ENCODE measurements around the gene CAMTA1. TPM values are rescaled to one million over a fixed set of nuclear protein-coding genes. Genes with fewer than 3 reads are reported as not detected.

CAMTA1 gene
- total RNA-seq, 1 donor from 2014 or later = 38.1 TPM

- H3K4me1 ChIP-seq (ENCODE audit: control insufficient read depth in 3 of 3, insufficient read depth in 3 of 3, low read length in 3 of 3) = no peaks in the 10 kb centered on the region
- H3K9ac ChIP-seq (ENCODE audit: low read depth in 1 of 3, low read length in 3 of 3) = no peak overlapping the region
- H3K9me3 ChIP-seq (ENCODE audit: control insufficient read depth in 3 of 3, low read length in 3 of 3) = no peaks in the 10 kb centered on the region
- no peaks in the 10 kb centered on the region for H3K36me3 ChIP-seq (ENCODE audit: control insufficient read depth in 3 of 3, insufficient read depth in 3 of 3, low read length in 3 of 3)
- H3K4me3 ChIP-seq (ENCODE audit: low read length in 3 of 3) = no peak overlapping the region
- no peak overlapping the region for H3K27ac ChIP-seq (ENCODE audit: low read depth, low read length)
- H3K27me3 ChIP-seq (ENCODE audit: control insufficient read depth in 3 of 3, insufficient read depth in 3 of 3, low read length in 3 of 3) = peaks cover 0 to 13% (median 3%) of the 10 kb centered on the region in 3 donors
These were observed 820.8 kb downstream of the CAMTA1 start for GRCh38 chr1:7606096-7606495.

DNA sequence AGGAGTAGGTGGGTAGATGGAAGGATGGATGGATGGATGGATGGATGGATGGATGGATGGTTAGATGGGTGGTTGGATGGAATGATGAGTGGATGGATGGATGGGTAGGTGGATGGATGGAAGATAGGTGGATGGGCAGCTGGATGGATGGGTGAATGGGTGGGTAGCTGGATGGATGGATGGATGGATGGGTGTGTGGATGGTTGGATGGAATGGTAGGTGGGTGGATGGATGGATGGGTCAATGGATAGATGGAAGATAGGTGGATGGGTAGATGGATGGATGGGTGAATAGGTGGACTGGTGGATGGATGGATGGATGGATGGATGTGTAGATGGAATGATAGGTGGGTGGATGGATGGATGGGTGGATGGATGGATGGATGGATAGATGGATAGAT is 821.8 kb downstream of the CAMTA1 start:
- Histone ChIP-seq H3K27ac (ENCODE audit: low read depth, low read length) (no peak overlapping the region), H3K9ac (ENCODE audit: low read depth in 1 of 3, low read length in 3 of 3) (no peak overlapping the region), H3K27me3 (ENCODE audit: control insufficient read depth in 3 of 3, insufficient read depth in 3 of 3, low read length in 3 of 3) (peaks cover 0 to 13% (median 3%) of the 10 kb centered on the region in 3 donors), H3K9me3 (ENCODE audit: control insufficient read depth in 3 of 3, low read length in 3 of 3) (no peaks in the 10 kb centered on the region), H3K4me1 (ENCODE audit: control insufficient read depth in 3 of 3, insufficient read depth in 3 of 3, low read length in 3 of 3) (no peaks in the 10 kb centered on the region), H3K4me3 (ENCODE audit: low read length in 3 of 3) (no peak overlapping the region), H3K36me3 (ENCODE audit: control insufficient read depth in 3 of 3, insufficient read depth in 3 of 3, low read length in 3 of 3) (no peaks in the 10 kb centered on the region)

DNA sequence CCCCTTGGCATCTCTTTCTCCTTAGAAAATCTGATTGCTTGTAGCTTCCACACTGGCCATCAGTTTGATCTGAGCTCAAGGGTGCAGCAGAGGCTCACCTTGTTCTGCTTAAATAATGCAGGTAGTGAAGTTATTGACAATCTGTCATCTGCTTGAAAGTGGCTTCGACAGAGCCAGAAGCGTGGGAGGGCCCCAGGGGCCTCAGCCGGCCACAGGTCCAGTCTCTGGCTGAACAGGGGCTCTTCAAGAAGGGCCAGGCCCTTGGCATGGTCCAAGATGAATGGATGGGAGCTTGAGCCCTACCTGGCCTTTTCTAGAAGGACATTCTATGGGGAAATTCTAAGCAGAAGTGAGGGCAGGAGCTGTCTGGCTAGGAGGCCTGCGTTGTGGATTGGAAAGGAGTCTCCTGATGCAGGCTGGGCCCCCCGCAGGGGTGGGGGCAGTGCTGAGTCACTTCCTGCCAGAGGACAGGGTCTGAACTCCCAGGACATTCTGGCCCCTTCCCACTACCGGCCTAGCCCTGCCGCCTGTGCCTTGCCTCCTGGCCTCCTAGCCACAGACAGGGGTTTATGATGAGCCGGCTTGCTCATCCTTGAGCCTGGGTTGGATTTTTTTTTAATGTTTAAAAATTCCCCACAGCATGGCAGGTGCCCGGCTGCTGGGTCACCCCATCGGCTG is 823.5 kb downstream of the CAMTA1 start:
- no peaks in the 10 kb centered on the region for H3K4me1 ChIP-seq (ENCODE audit: control insufficient read depth in 3 of 3, insufficient read depth in 3 of 3, low read length in 3 of 3)
- no peaks in the 10 kb centered on the region for H3K36me3 ChIP-seq (ENCODE audit: control insufficient read depth in 3 of 3, insufficient read depth in 3 of 3, low read length in 3 of 3)
- no peaks in the 10 kb centered on the region for H3K9me3 ChIP-seq (ENCODE audit: control insufficient read depth in 3 of 3, low read length in 3 of 3)
- peaks cover 0 to 16% (median 3%) of the 10 kb centered on the region in 3 donors for H3K27me3 ChIP-seq (ENCODE audit: control insufficient read depth in 3 of 3, insufficient read depth in 3 of 3, low read length in 3 of 3)
- H3K27ac ChIP-seq (ENCODE audit: low read depth, low read length) = no peak overlapping the region
- H3K9ac ChIP-seq (ENCODE audit: low read depth in 1 of 3, low read length in 3 of 3) = no peak overlapping the region
- no peak overlapping the region for H3K4me3 ChIP-seq (ENCODE audit: low read length in 3 of 3)

GRCh38 chr1:7609311-7609994 is 824.2 kb downstream of the CAMTA1 start:
- H3K9me3 ChIP-seq (ENCODE audit: control insufficient read depth in 3 of 3, low read length in 3 of 3) = no peaks in the 10 kb centered on the region
- H3K4me3 ChIP-seq (ENCODE audit: low read length in 3 of 3) = no peak overlapping the region
- H3K4me1 ChIP-seq (ENCODE audit: control insufficient read depth in 3 of 3, insufficient read depth in 3 of 3, low read length in 3 of 3) = no peaks in the 10 kb centered on the region
- H3K9ac ChIP-seq (ENCODE audit: low read depth in 1 of 3, low read length in 3 of 3) = no peak overlapping the region
- peaks cover 0 to 16% (median 3%) of the 10 kb centered on the region in 3 donors for H3K27me3 ChIP-seq (ENCODE audit: control insufficient read depth in 3 of 3, insufficient read depth in 3 of 3, low read length in 3 of 3)
- no peaks in the 10 kb centered on the region for H3K36me3 ChIP-seq (ENCODE audit: control insufficient read depth in 3 of 3, insufficient read depth in 3 of 3, low read length in 3 of 3)
- H3K27ac ChIP-seq (ENCODE audit: low read depth, low read length) = no peak overlapping the region

- Histone ChIP-seq H3K36me3 (ENCODE audit: control insufficient read depth in 3 of 3, insufficient read depth in 3 of 3, low read length in 3 of 3) (no peaks in the 10 kb centered on the region), H3K27ac (ENCODE audit: low read depth, low read length) (no peak overlapping the region), H3K27me3 (ENCODE audit: control insufficient read depth in 3 of 3, insufficient read depth in 3 of 3, low read length in 3 of 3) (peaks cover 0 to 16% (median 3%) of the 10 kb centered on the region in 3 donors), H3K9ac (ENCODE audit: low read depth in 1 of 3, low read length in 3 of 3) (no peak overlapping the region), H3K4me1 (ENCODE audit: control insufficient read depth in 3 of 3, insufficient read depth in 3 of 3, low read length in 3 of 3) (no peaks in the 10 kb centered on the region), H3K4me3 (ENCODE audit: low read length in 3 of 3) (no peak overlapping the region), H3K9me3 (ENCODE audit: control insufficient read depth in 3 of 3, low read length in 3 of 3) (no peaks in the 10 kb centered on the region)
These were observed 825.0 kb downstream of the CAMTA1 start for GRCh38 chr1:7610106-7610731.

DNA sequence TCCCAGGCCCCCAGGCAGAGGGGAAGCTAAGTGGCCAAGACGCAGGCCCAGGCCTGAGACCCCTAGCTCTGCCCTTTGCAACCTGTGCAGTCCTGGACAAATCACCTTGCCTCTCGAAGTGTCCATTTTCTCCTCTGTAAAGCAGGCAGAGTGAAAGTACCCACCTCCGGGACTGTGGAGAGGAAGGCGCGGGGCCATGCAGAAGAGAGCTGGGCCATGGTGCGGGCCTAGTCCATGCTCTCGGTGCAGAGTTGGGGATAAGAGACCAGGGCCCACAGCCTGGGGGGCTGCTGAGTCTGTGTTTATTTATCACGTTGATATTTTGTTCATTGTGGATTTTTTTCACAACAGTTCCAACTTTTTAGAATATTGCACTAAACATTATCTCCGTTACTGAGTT is 825.7 kb downstream of the CAMTA1 start:
- H3K4me3 ChIP-seq (ENCODE audit: low read length in 3 of 3) = no peak overlapping the region
- H3K27me3 ChIP-seq (ENCODE audit: control insufficient read depth in 3 of 3, insufficient read depth in 3 of 3, low read length in 3 of 3) = peaks cover 0 to 12% (median 3%) of the 10 kb centered on the region in 3 donors
- no peaks in the 10 kb centered on the region for H3K9me3 ChIP-seq (ENCODE audit: control insufficient read depth in 3 of 3, low read length in 3 of 3)
- no peak overlapping the region for H3K9ac ChIP-seq (ENCODE audit: low read depth in 1 of 3, low read length in 3 of 3)
- H3K4me1 ChIP-seq (ENCODE audit: control insufficient read depth in 3 of 3, insufficient read depth in 3 of 3, low read length in 3 of 3) = peaks cover 0 to under 1% (median 0%) of the 10 kb centered on the region in 3 donors
- H3K27ac ChIP-seq (ENCODE audit: low read depth, low read length) = no peak overlapping the region
- no peaks in the 10 kb centered on the region for H3K36me3 ChIP-seq (ENCODE audit: control insufficient read depth in 3 of 3, insufficient read depth in 3 of 3, low read length in 3 of 3)

GRCh38 chr1:7611421-7612010 is 826.3 kb downstream of the CAMTA1 start:
- H3K4me3 ChIP-seq (ENCODE audit: low read length in 3 of 3) = no peak overlapping the region
- no peaks in the 10 kb centered on the region for H3K9me3 ChIP-seq (ENCODE audit: control insufficient read depth in 3 of 3, low read length in 3 of 3)
- H3K4me1 ChIP-seq (ENCODE audit: control insufficient read depth in 3 of 3, insufficient read depth in 3 of 3, low read length in 3 of 3) = peaks cover 2 to 6% (median 5%) of the 10 kb centered on the region in 3 donors
- H3K36me3 ChIP-seq (ENCODE audit: control insufficient read depth in 3 of 3, insufficient read depth in 3 of 3, low read length in 3 of 3) = no peaks in the 10 kb centered on the region
- H3K27me3 ChIP-seq (ENCODE audit: control insufficient read depth in 3 of 3, insufficient read depth in 3 of 3, low read length in 3 of 3) = peaks cover 0 to 12% (median 1%) of the 10 kb centered on the region in 3 donors
- H3K27ac ChIP-seq (ENCODE audit: low read depth, low read length) = no peak overlapping the region
- H3K9ac ChIP-seq (ENCODE audit: low read depth in 1 of 3, low read length in 3 of 3) = no peak overlapping the region

- no peak overlapping the region for H3K27ac ChIP-seq (ENCODE audit: low read depth, low read length)
These were observed 828.0 kb downstream of the CAMTA1 start for GRCh38 chr1:7613106-7613850.

GRCh38 chr1:7613851-7614205 is 828.6 kb downstream of the CAMTA1 start:
- Histone ChIP-seq H3K9ac (ENCODE audit: low read depth in 1 of 3, low read length in 3 of 3) (no peak overlapping the region), H3K4me3 (ENCODE audit: low read length in 3 of 3) (no peak overlapping the region), H3K4me1 (ENCODE audit: control insufficient read depth in 3 of 3, insufficient read depth in 3 of 3, low read length in 3 of 3) (peaks cover 10 to 21% (median 18%) of the 10 kb centered on the region in 3 donors), H3K27ac (ENCODE audit: low read depth, low read length) (no peak overlapping the region), H3K27me3 (ENCODE audit: control insufficient read depth in 3 of 3, insufficient read depth in 3 of 3, low read length in 3 of 3) (peaks cover 0 to 6% (median 0%) of the 10 kb centered on the region in 3 donors), H3K36me3 (ENCODE audit: control insufficient read depth in 3 of 3, insufficient read depth in 3 of 3, low read length in 3 of 3) (no peaks in the 10 kb centered on the region), H3K9me3 (ENCODE audit: control insufficient read depth in 3 of 3, low read length in 3 of 3) (no peaks in the 10 kb centered on the region)

More at GRCh38 chr1:7613106-7613850, 828.0 kb downstream of the CAMTA1 start:
- no peaks in the 10 kb centered on the region for H3K36me3 ChIP-seq (ENCODE audit: control insufficient read depth in 3 of 3, insufficient read depth in 3 of 3, low read length in 3 of 3)
- H3K27me3 ChIP-seq (ENCODE audit: control insufficient read depth in 3 of 3, insufficient read depth in 3 of 3, low read length in 3 of 3) = peaks cover 0 to 6% (median 0%) of the 10 kb centered on the region in 3 donors
- H3K9ac ChIP-seq (ENCODE audit: low read depth in 1 of 3, low read length in 3 of 3) = no peak overlapping the region
- peaks cover 10 to 21% (median 18%) of the 10 kb centered on the region in 3 donors for H3K4me1 ChIP-seq (ENCODE audit: control insufficient read depth in 3 of 3, insufficient read depth in 3 of 3, low read length in 3 of 3)
- H3K4me3 ChIP-seq (ENCODE audit: low read length in 3 of 3) = no peak overlapping the region
- H3K9me3 ChIP-seq (ENCODE audit: control insufficient read depth in 3 of 3, low read length in 3 of 3) = no peaks in the 10 kb centered on the region
